Keratinocyte (primary cell): ENCODE measurements around the gene LSM7.

Source experiments
- CTCF ChIP-seq, 3 experiments: IDR thresholded peaks in 1 of 3; conservative IDR thresholded peaks in 1 of 3; optimal IDR thresholded peaks in 1 of 3; 2 replicates in 2 of 3; 3 replicates in 1 of 3; pipeline versions ENCODE3 to v1.5.1; 2011; ENCODE audit warnings: low read length in 3 of 3, mild to moderate bottlenecking in 3 of 3, moderate library complexity in 2 of 3, control low read depth in 1 of 3, inconsistent platforms in 1 of 3; ENCODE audit not compliant: insufficient read depth in 2 of 3; ENCODE audit errors: extremely low read depth in 1 of 3
- EZH2 ChIP-seq: IDR thresholded peaks from one replicate; pipeline ENCODE4 v1.6.1; 2012; ENCODE audit warnings: inconsistent platforms, mild to moderate bottlenecking, low read length, moderate library complexity

GRCh38 chr19:2340496-2341243, 12.3 kb upstream of the LSM7 start:
- TF ChIP-seq CTCF (optimal IDR thresholded peaks at IDR 0.05 in 1 of 3, IDR thresholded peaks at IDR 0.05 in 1 of 3, conservative IDR thresholded peaks at IDR 0.05 in 1 of 3; ENCODE audit: extremely low read depth in 1 of 3, insufficient read depth in 2 of 3, low read length in 3 of 3) = no peak
- no peak for TF ChIP-seq EZH2
